Keratinocyte (primary cell): ENCODE measurements around the gene MRGPRX2. TPM values are rescaled to one million over a fixed set of nuclear protein-coding genes. Genes with fewer than 3 reads are reported as not detected.

Source experiments
- DNase-seq: peaks from one replicate; pipeline ENCODE4 v3.0.0-alpha.2; 2011; ENCODE audit warnings: low read depth, missing footprints, low spot score
- FAIRE-seq: peaks from 2 replicates; lab custom pipeline; 2011; peaks lifted over from hg19 to GRCh38; lab: Jason Lieb, UNC
- H2AFZ ChIP-seq: 2 replicates; pipeline ENCODE4 v1.6.0; 2012; ENCODE audit warnings: low read length, control low read depth, inconsistent platforms; ENCODE audit not compliant: control insufficient read depth
- H3K27ac ChIP-seq: 2 replicates; pipeline ENCODE4 v1.5.1; 2011; ENCODE audit warnings: low read length; ENCODE audit not compliant: control insufficient read depth, insufficient read depth
- H3K27me3 ChIP-seq: 3 replicates; pipeline ENCODE4 v1.6.0; 2011; ENCODE audit warnings: low read length; ENCODE audit not compliant: control insufficient read depth, insufficient read depth; ENCODE audit errors: extremely low read depth
- H3K36me3 ChIP-seq, 2 experiments: 2 replicates in 1 of 2; 3 replicates in 1 of 2; pipeline ENCODE4 v1.5.1; 2011; ENCODE audit warnings: low read length in 2 of 2, mild to moderate bottlenecking in 1 of 2; ENCODE audit not compliant: control insufficient read depth in 2 of 2, insufficient read depth in 2 of 2; ENCODE audit errors: extremely low read depth in 1 of 2
- H3K4me1 ChIP-seq: 3 replicates; pipeline ENCODE4 v1.5.1; 2011; ENCODE audit warnings: low read length; ENCODE audit not compliant: control insufficient read depth, insufficient read depth; ENCODE audit errors: extremely low read depth
- H3K4me2 ChIP-seq: 3 replicates; pipeline ENCODE4 v1.6.0; 2011; ENCODE audit warnings: low read depth, low read length; ENCODE audit not compliant: control insufficient read depth, insufficient read depth; ENCODE audit errors: extremely low read depth
- H3K4me3 ChIP-seq, 3 experiments: fragments of 200-600 bp in 1 of 3; sonication (generic) in 1 of 3; 2 replicates in 2 of 3; 3 replicates in 1 of 3; pipeline ENCODE4 v1.5.1; 2011 to 2016; ENCODE audit warnings: low read length in 3 of 3, mild to moderate bottlenecking in 3 of 3, control low read depth in 2 of 3, inconsistent platforms in 1 of 3, low read depth in 1 of 3, mixed read lengths in 1 of 3, mixed run types in 1 of 3, moderate library complexity in 1 of 3; ENCODE audit not compliant: control insufficient read depth in 2 of 3, insufficient read depth in 2 of 3; ENCODE audit errors: extremely low read depth in 1 of 3
- H3K79me2 ChIP-seq: 2 replicates; pipeline ENCODE4 v1.6.0; 2012; ENCODE audit warnings: low read length; ENCODE audit not compliant: control insufficient read depth, insufficient read depth
- H3K9ac ChIP-seq: 3 replicates; pipeline ENCODE4 v1.6.0; 2011; ENCODE audit warnings: low read length; ENCODE audit not compliant: control insufficient read depth, insufficient read depth; ENCODE audit errors: extremely low read depth
- H3K9me1 ChIP-seq: 3 replicates; pipeline ENCODE4 v1.6.0; 2011; ENCODE audit warnings: low read length; ENCODE audit not compliant: control insufficient read depth, insufficient read depth; ENCODE audit errors: extremely low read depth
- H3K9me3 ChIP-seq: 2 replicates; pipeline ENCODE4 v1.5.1; 2012; ENCODE audit warnings: low read depth, low read length; ENCODE audit not compliant: control insufficient read depth
- H4K20me1 ChIP-seq: 3 replicates; pipeline ENCODE4 v1.6.0; 2011; ENCODE audit warnings: low read length; ENCODE audit not compliant: control insufficient read depth, insufficient read depth; ENCODE audit errors: extremely low read depth
- CTCF ChIP-seq, 3 experiments: IDR thresholded peaks in 1 of 3; conservative IDR thresholded peaks in 1 of 3; optimal IDR thresholded peaks in 1 of 3; 2 replicates in 2 of 3; 3 replicates in 1 of 3; pipeline versions ENCODE3 to v1.5.1; 2011; ENCODE audit warnings: low read length in 3 of 3, mild to moderate bottlenecking in 3 of 3, moderate library complexity in 2 of 3, control low read depth in 1 of 3, inconsistent platforms in 1 of 3; ENCODE audit not compliant: insufficient read depth in 2 of 3; ENCODE audit errors: extremely low read depth in 1 of 3
- EZH2 ChIP-seq: IDR thresholded peaks from one replicate; pipeline ENCODE4 v1.6.1; 2012; ENCODE audit warnings: inconsistent platforms, mild to moderate bottlenecking, low read length, moderate library complexity
- dilution Hi-C: fragments of 300-500 bp; cut with MboI; formaldehyde crosslinking; loops from one replicate; pipeline ENCODE4 v1.7.0; 2020; ENCODE audit warnings: low sequenced_read_pairs; ENCODE audit not compliant: extremely low pct_ligation_motif_present
- polyA plus RNA-seq, 5 experiments: library from polyadenylated mRNA; depleted of rRNA in 3 of 5; stranded (reverse) in 3 of 5; stranded (forward) in 1 of 5; unstranded in 1 of 5; fragments of >200 nt; gene quantifications; 1 replicate in 1 of 5; 2 replicates in 3 of 5; 3 replicates in 1 of 5; pipeline versions ENCODE4 v1.2.1 to v1.2.3, GENCODE V29; 2011 to 2012; ENCODE audit warnings: missing spikeins in 2 of 5, low read depth in 1 of 5, low replicate concordance in 1 of 5

The MRGPRX2 gene
- polyA plus RNA-seq, 1 donor (not counting 4 experiments of a cell fraction or from before 2014, with no cell fraction given): not detected

DNA sequence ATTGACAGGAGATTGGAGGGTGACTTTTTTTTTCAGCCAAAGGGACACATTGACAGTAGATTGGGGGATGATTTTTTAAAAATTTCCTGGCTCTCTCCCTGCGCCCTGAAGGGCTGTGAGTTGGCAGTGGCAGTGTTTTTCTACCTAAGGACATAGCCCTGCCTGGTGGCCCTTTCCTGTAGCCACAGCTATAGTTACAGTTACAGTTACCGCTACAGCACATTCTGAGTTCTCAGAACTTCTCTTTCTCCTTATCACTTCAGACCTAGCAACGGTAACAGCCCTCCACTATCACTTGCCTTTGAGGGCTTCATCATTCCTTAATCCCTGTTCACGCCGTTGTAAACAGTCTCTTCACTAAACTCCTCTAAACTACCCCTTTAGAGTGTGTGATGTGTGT is 684 bp downstream of the MRGPRX2 start:
- no peaks in the 10 kb centered on the region for H3K9me3 ChIP-seq
- DNase-seq (no peak), FAIRE-seq (no peak)
- TF ChIP-seq EZH2: no peak
- TF ChIP-seq CTCF (optimal IDR thresholded peaks at IDR 0.05 in 1 of 3, IDR thresholded peaks at IDR 0.05 in 1 of 3, conservative IDR thresholded peaks at IDR 0.05 in 1 of 3; ENCODE audit: extremely low read depth in 1 of 3, insufficient read depth in 2 of 3, low read length in 3 of 3): no peak
- no peak overlapping the region for H3K4me2 ChIP-seq
- no peak overlapping the region for H3K27ac ChIP-seq
- no peaks in the 10 kb centered on the region for H4K20me1 ChIP-seq
- peaks cover 6% of the 10 kb centered on the region for H3K27me3 ChIP-seq
- no peak overlapping the region for H2AFZ ChIP-seq
- no peak overlapping the region for H3K4me3 ChIP-seq
- H3K9me1 ChIP-seq: no peaks in the 10 kb centered on the region
- dilution Hi-C loops: no loop called here
- H3K4me1 ChIP-seq: no peaks in the 10 kb centered on the region
- no peaks in the 10 kb centered on the region for H3K79me2 ChIP-seq
- H3K36me3 ChIP-seq: no peaks in the 10 kb centered on the region
- no peak overlapping the region for H3K9ac ChIP-seq

DNA sequence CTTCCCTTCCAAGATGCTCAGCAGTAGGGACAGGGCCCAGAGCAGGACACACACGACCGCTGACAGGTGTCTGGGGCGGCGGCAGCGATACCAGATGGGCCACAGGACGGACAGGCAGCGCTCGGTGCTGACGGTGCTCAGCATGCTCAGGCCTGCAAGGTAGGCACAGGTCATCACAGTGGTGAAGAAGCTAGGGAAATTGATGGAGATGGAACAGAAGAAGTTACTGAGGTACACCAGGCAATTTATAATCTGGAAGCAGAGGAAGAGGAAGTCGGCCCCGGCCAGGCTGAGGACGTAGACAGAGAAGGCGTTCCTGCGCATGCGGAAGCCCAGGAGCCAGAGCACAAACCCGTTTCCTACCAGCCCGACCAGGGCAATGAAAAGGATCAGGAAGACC is 4.6 kb downstream of the MRGPRX2 start:
- Histone ChIP-seq H3K9me1 (no peaks in the 10 kb centered on the region), H3K27ac (no peak overlapping the region), H3K27me3 (peaks cover 6% of the 10 kb centered on the region), H3K79me2 (no peaks in the 10 kb centered on the region), H3K4me2 (no peak overlapping the region), H3K36me3 (no peaks in the 10 kb centered on the region), H4K20me1 (no peaks in the 10 kb centered on the region), H3K9me3 (no peaks in the 10 kb centered on the region), H2AFZ (no peak overlapping the region), H3K9ac (no peak overlapping the region), H3K4me3 (no peak overlapping the region), H3K4me1 (no peaks in the 10 kb centered on the region)
- dilution Hi-C loops: no loop called here
- TF ChIP-seq EZH2 (no peak), CTCF (optimal IDR thresholded peaks at IDR 0.05 in 1 of 3, IDR thresholded peaks at IDR 0.05 in 1 of 3, conservative IDR thresholded peaks at IDR 0.05 in 1 of 3; ENCODE audit: extremely low read depth in 1 of 3, insufficient read depth in 2 of 3, low read length in 3 of 3) (no peak)
- no peak for FAIRE-seq
- DNase-seq: no peak
